Endothelial cell (in vitro differentiated cells): ENCODE measurements around the gene MPC1L. TPM values are rescaled to one million over a fixed set of nuclear protein-coding genes. Genes with fewer than 3 reads are reported as not detected.
A peak's percentile ranks its signal among the peaks of the same experiment; 100 is the strongest.

Experiments
- DNase-seq: peaks from one replicate; pipeline ENCODE4 v3.0.0; 2021; ENCODE audit warnings: low spot score
- H3K27ac Mint-ChIP-seq: one replicate; pipeline ENCODE4 v1.8.0; 2021; ENCODE audit warnings: mixed read lengths, inconsistent platforms; ENCODE audit not compliant: unreplicated experiment
- H3K27me3 Mint-ChIP-seq: one replicate; pipeline ENCODE4 v1.8.0; 2021; ENCODE audit warnings: mild to moderate bottlenecking, moderate library complexity, mixed read lengths, inconsistent platforms; ENCODE audit not compliant: unreplicated experiment
- H3K36me3 Mint-ChIP-seq: one replicate; pipeline ENCODE4 v1.8.0; 2021; ENCODE audit warnings: mild to moderate bottlenecking, low read depth, mixed read lengths, inconsistent platforms; ENCODE audit not compliant: unreplicated experiment
- H3K4me1 Mint-ChIP-seq: one replicate; pipeline ENCODE4 v1.8.0; 2021; ENCODE audit warnings: mild to moderate bottlenecking, mixed read lengths, inconsistent platforms; ENCODE audit not compliant: unreplicated experiment
- H3K4me3 Mint-ChIP-seq: one replicate; pipeline ENCODE4 v1.8.0; 2021; ENCODE audit warnings: mild to moderate bottlenecking, mixed read lengths, inconsistent platforms; ENCODE audit not compliant: unreplicated experiment
- H3K9me3 Mint-ChIP-seq: one replicate; pipeline ENCODE4 v1.8.0; 2021; ENCODE audit warnings: mixed read lengths, inconsistent platforms; ENCODE audit not compliant: unreplicated experiment
- CTCF ChIP-seq: fragments of 200-600 bp; sonication (generic); IDR thresholded peaks from one replicate; pipeline ENCODE4 v1.5.0; 2021; ENCODE audit warnings: antibody characterized with exemption; ENCODE audit not compliant: unreplicated experiment
- total RNA-seq: library from RNA; stranded (reverse); fragmentation: NEBNext Ultra II Directional; extraction: Animal tissue kit (Norgen Biotek cat#: 25700); gene quantifications from one replicate; pipeline ENCODE4 v1.2.1, GENCODE V29; 2021; ENCODE audit not compliant: unreplicated experiment

The MPC1L gene
- total RNA-seq, 1 donor from 2014 or later = not detected

GRCh38 chrX:40653535-40653934, 30.3 kb downstream of the MPC1L start:
- Mint-ChIP-seq H3K27me3 (no peaks in the 10 kb centered on the region), H3K4me1 (no peaks in the 10 kb centered on the region), H3K36me3 (peaks cover 7% of the 10 kb centered on the region), H3K4me3 (no peak overlapping the region), H3K9me3 (no peaks in the 10 kb centered on the region), H3K27ac (no peak overlapping the region)
- TF ChIP-seq CTCF = no peak
- DNase-seq = no peak

GRCh38 chrX:40660381-40660780, 37.2 kb downstream of the MPC1L start:
- Mint-ChIP-seq H3K9me3 (no peaks in the 10 kb centered on the region), H3K4me1 (no peaks in the 10 kb centered on the region), H3K4me3 (no peak overlapping the region), H3K36me3 (peaks cover 2% of the 10 kb centered on the region), H3K27me3 (no peaks in the 10 kb centered on the region), H3K27ac (no peak overlapping the region)
- DNase-seq = no peak
- TF ChIP-seq CTCF = no peak

- no peak overlapping the region for H3K27ac Mint-ChIP-seq
- H3K9me3 Mint-ChIP-seq = no peaks in the 10 kb centered on the region
- no peaks in the 10 kb centered on the region for H3K27me3 Mint-ChIP-seq
- no peak for TF ChIP-seq CTCF
- no peaks in the 10 kb centered on the region for H3K36me3 Mint-ChIP-seq
- DNase-seq = no peak
- no peaks in the 10 kb centered on the region for H3K4me1 Mint-ChIP-seq
- no peak overlapping the region for H3K4me3 Mint-ChIP-seq
Measured at GRCh38 chrX:40661489-40661888, 38.3 kb downstream of the MPC1L start.

GRCh38 chrX:40663078-40663740, 40.0 kb downstream of the MPC1L start:
- Mint-ChIP-seq H3K36me3 (peaks cover 11% of the 10 kb centered on the region), H3K4me1 (no peaks in the 10 kb centered on the region)
- no peak for TF ChIP-seq CTCF

GRCh38 chrX:40663880-40664630, 40.8 kb downstream of the MPC1L start:
- no peak for TF ChIP-seq CTCF
- peak; percentile 11 for DNase-seq
- H3K4me3 Mint-ChIP-seq = no peak overlapping the region
- no peaks in the 10 kb centered on the region for H3K27me3 Mint-ChIP-seq
- no peaks in the 10 kb centered on the region for H3K4me1 Mint-ChIP-seq
- H3K9me3 Mint-ChIP-seq = no peaks in the 10 kb centered on the region
- H3K36me3 Mint-ChIP-seq = peaks cover 11% of the 10 kb centered on the region
- no peak overlapping the region for H3K27ac Mint-ChIP-seq

More at GRCh38 chrX:40663078-40663740, 40.0 kb downstream of the MPC1L start:
- no peaks in the 10 kb centered on the region for H3K9me3 Mint-ChIP-seq
- no peak overlapping the region for H3K4me3 Mint-ChIP-seq
- no peak for DNase-seq
- no peak overlapping the region for H3K27ac Mint-ChIP-seq
- no peaks in the 10 kb centered on the region for H3K27me3 Mint-ChIP-seq
